K562 (cell line): ENCODE measurements around the gene TSPAN32. TPM values are rescaled to one million over a fixed set of nuclear protein-coding genes. Genes with fewer than 3 reads are reported as not detected.

Experiments used
- C11orf30 ChIP-seq: fragments of 450-650 bp; IDR thresholded peaks from 2 replicates; pipeline ENCODE4 v1.6.1; 2016; ENCODE audit warnings: low read depth, mild to moderate bottlenecking
- CTBP1 ChIP-seq: fragments of 450-650 bp; IDR thresholded peaks from 2 replicates; pipeline ENCODE4 v1.6.1; 2016; ENCODE audit warnings: borderline replicate concordance
- FOXP4 ChIP-seq: sonication (generic); formaldehyde crosslinking; IDR thresholded peaks from 2 replicates; pipeline ENCODE4 v1.8.0; 2022; ENCODE audit warnings: mild to moderate bottlenecking, missing genetic modification reagents, borderline replicate concordance
- POLR2AphosphoS2 ChIP-seq: IDR thresholded peaks from 2 replicates; pipeline ENCODE4 v1.6.1; 2012; ENCODE audit warnings: low read length, improper control_type of control experiment
- RBFOX2 ChIP-seq: fragments of 200-400 bp; formaldehyde crosslinking; IDR thresholded peaks from 2 replicates; pipeline ENCODE4 v1.6.1; 2017; ENCODE audit warnings: low read depth, mild to moderate bottlenecking, low read length, moderate library complexity
- RERE ChIP-seq: sonication (generic); formaldehyde crosslinking; IDR thresholded peaks from 2 replicates; pipeline ENCODE4 v1.8.0; 2023; ENCODE audit warnings: missing genetic modification reagents, mild to moderate bottlenecking, borderline replicate concordance
- TSC22D4 ChIP-seq: fragments of 450-650 bp; IDR thresholded peaks from 2 replicates; pipeline ENCODE4 v1.6.1; 2016; ENCODE audit warnings: missing genetic modification characterization, missing biosample characterization, control low read depth
- U2AF1 ChIP-seq: fragments of 200-400 bp; formaldehyde crosslinking; optimal IDR thresholded peaks from 2 replicates; pipeline ENCODE3; 2017; ENCODE audit warnings: mild to moderate bottlenecking, low read depth, low read length, moderate library complexity
- YY1 ChIP-seq, 3 experiments: IDR thresholded peaks; 2 replicates each; pipeline ENCODE4 v1.6.1; 2011; ENCODE audit warnings: low read length in 2 of 3, mild to moderate bottlenecking in 2 of 3, moderate library complexity in 2 of 3, borderline replicate concordance in 1 of 3, control low read depth in 1 of 3, low read depth in 1 of 3; ENCODE audit not compliant: insufficient read depth in 3 of 3, insufficient replicate concordance in 2 of 3, control insufficient read depth in 1 of 3, insufficient read length in 1 of 3; ENCODE audit errors: extremely low read depth in 1 of 3
- ZBTB33 ChIP-seq: sonication (generic); formaldehyde crosslinking; IDR thresholded peaks from 2 replicates; pipeline ENCODE4 v1.8.1; 2023; ENCODE audit warnings: mild to moderate bottlenecking, missing genetic modification reagents
- ZNF124 ChIP-seq: sonication (generic); formaldehyde crosslinking; IDR thresholded peaks from 2 replicates; pipeline ENCODE4 v1.8.1; 2022; ENCODE audit warnings: missing genetic modification reagents
- ZNF785 ChIP-seq: fragments of 250-450 bp; sonication (Bioruptor Pico); IDR thresholded peaks from 2 replicates; pipeline ENCODE4 v1.4.0; 2020; ENCODE audit warnings: mild to moderate bottlenecking
- polyA plus RNA-seq, 8 experiments: library from polyadenylated mRNA; depleted of rRNA in 4 of 8; stranded (reverse) in 5 of 8; unstranded in 3 of 8; fragments of >200 nt; fragmentation: Nextera tagmentation in 2 of 8; fragmentation: Illumina TruSeq in 1 of 8; extraction: Ambion mirVana in 2 of 8; extraction: Trizol in 1 of 8; gene quantifications; 2 replicates each; pipeline versions ENCODE4 v1.2.1 to v1.2.3, GENCODE V29; 2011 to 2014; ENCODE audit warnings: inconsistent platforms in 1 of 8, missing spikeins in 1 of 8
- total RNA-seq, 7 experiments: library from RNA; depleted of rRNA in 6 of 7; stranded (reverse); fragments of >200 nt in 6 of 7; fragmentation: Illumina TruSeq in 2 of 7; extraction: Trizol in 2 of 7; gene quantifications; 2 replicates each; pipeline versions ENCODE4 v1.2.1 to v1.2.3, GENCODE V29; 2011 to 2021; ENCODE audit warnings: low replicate concordance in 1 of 7

Gene TSPAN32
- total and polyA plus RNA-seq, 9 of the 15 experiments (the other 6 are each of a cell fraction or from before 2014, with no cell fraction given) = 0.21 to 7.3 (median 2.6) TPM

- TF ChIP-seq ZBTB33 (CRISPR knock-in tag) (peak; percentile 82), CTBP1 (peak; percentile 47; the same call in 1 of the 2 replicates), ZNF124 (CRISPR knock-in tag) (no peak), RBFOX2 (0 out of 2 replicates have a peak, but pooled peaks have one; percentile 32), POLR2AphosphoS2 (no peak), FOXP4 (CRISPR knock-in tag) (peak; percentile 49; the same call in 1 of the 2 replicates), RERE (CRISPR knock-in tag) (0 out of 2 replicates have a peak, but pooled peaks have one; percentile 76), ZNF785 (CRISPR knock-in tag) (no peak), U2AF1 (no peak), YY1 (IDR thresholded peaks at IDR 0.05; ENCODE audit: borderline replicate concordance in 1 of 3, control insufficient read depth in 1 of 3, extremely low read depth in 1 of 3, insufficient read depth in 3 of 3, insufficient read length in 1 of 3, insufficient replicate concordance in 2 of 3, low read depth in 1 of 3, low read length in 2 of 3) (no peak), TSC22D4 (tag) (no peak), C11orf30 (no peak)
These were observed 32.1 kb upstream of the TSPAN32 start (continued) for GRCh38 chr11:2269601-2270321.
